WTC11 (cell line): ENCODE results near the gene FOXP1. TPM values are rescaled to one million over a fixed set of nuclear protein-coding genes. Genes with fewer than 3 reads are reported as not detected.
A peak's percentile ranks its signal among the peaks of the same experiment; 100 is the strongest.

ENCODE experiments used
- ATAC-seq: fragments of 200-7000 bp; cut with Tn5 transposase; 2 replicates; pipeline ENCODE4 v1.10.0; 2021; ENCODE audit warnings: mild to moderate bottlenecking, moderate library complexity
- CTCF ChIA-PET: fragments of 300-600 bp; sonication (Branson Sonifier 250); formaldehyde crosslinking; loops from one replicate; lab custom pipeline; 2021; ENCODE audit warnings: antibody characterized with exemption; lab: Charles Lee
- POLR2A ChIA-PET: fragments of 350-600 bp; sonication (Branson Sonifier 250); formaldehyde crosslinking; loops from one replicate; lab custom pipeline; 2021; ENCODE audit warnings: antibody characterized with exemption; lab: Charles Lee
- DNase-seq: peaks from one replicate; pipeline ENCODE4 v3.0.0; 2021; ENCODE audit warnings: low spot score
- H3K27ac Mint-ChIP-seq: 2 replicates; pipeline ENCODE4 v1.8.0; 2021; ENCODE audit warnings: mixed read lengths
- H3K27me3 Mint-ChIP-seq: 2 replicates; pipeline ENCODE4 v1.8.0; 2021; ENCODE audit warnings: low read depth, mild to moderate bottlenecking, moderate library complexity, mixed read lengths
- H3K36me3 Mint-ChIP-seq: 2 replicates; pipeline ENCODE4 v1.8.0; 2021; ENCODE audit warnings: mixed read lengths
- H3K4me1 Mint-ChIP-seq: 2 replicates; pipeline ENCODE4 v1.8.0; 2022; ENCODE audit warnings: mixed read lengths
- H3K4me3 Mint-ChIP-seq: 2 replicates; pipeline ENCODE4 v1.8.0; 2021; ENCODE audit warnings: mild to moderate bottlenecking, moderate library complexity, mixed read lengths
- H3K9me3 Mint-ChIP-seq: 2 replicates; pipeline ENCODE4 v1.8.0; 2021; ENCODE audit warnings: mixed read lengths
- AR ChIP-seq: fragments of 250-450 bp; sonication (Bioruptor Pico); IDR thresholded peaks from 2 replicates; pipeline ENCODE4 v1.9.0; 2021; ENCODE audit warnings: mild to moderate bottlenecking
- ATF3 ChIP-seq: sonication (generic); formaldehyde crosslinking; conservative IDR thresholded peaks from 2 replicates; pipeline ENCODE4 v1.8.1; 2022; ENCODE audit warnings: mild to moderate bottlenecking, missing genetic modification reagents
- CREM ChIP-seq: sonication (generic); formaldehyde crosslinking; IDR thresholded peaks from 2 replicates; pipeline ENCODE4 v1.8.1; 2022; ENCODE audit warnings: mild to moderate bottlenecking, missing genetic modification reagents, moderate library complexity
- E2F1 ChIP-seq: sonication (generic); formaldehyde crosslinking; IDR thresholded peaks from 2 replicates; pipeline ENCODE4 v1.8.0; 2022; ENCODE audit warnings: mild to moderate bottlenecking, missing genetic modification reagents
- ERG ChIP-seq: fragments of 250-450 bp; sonication (Bioruptor Pico); IDR thresholded peaks from 2 replicates; pipeline ENCODE4 v1.8.0; 2021; ENCODE audit warnings: mild to moderate bottlenecking
- ETV6 ChIP-seq: sonication (generic); formaldehyde crosslinking; IDR thresholded peaks from 2 replicates; pipeline ENCODE4 v1.8.1; 2022; ENCODE audit warnings: mild to moderate bottlenecking, missing genetic modification reagents
- FOXJ3 ChIP-seq: sonication (generic); formaldehyde crosslinking; IDR thresholded peaks from 2 replicates; pipeline ENCODE4 v1.9.0; 2021; ENCODE audit warnings: missing genetic modification reagents, mild to moderate bottlenecking, borderline replicate concordance
- FOXK1 ChIP-seq: sonication (generic); formaldehyde crosslinking; IDR thresholded peaks from 2 replicates; pipeline ENCODE4 v1.8.0; 2022; ENCODE audit warnings: mild to moderate bottlenecking, moderate library complexity, missing genetic modification reagents
- HMGA2 ChIP-seq: fragments of 250-450 bp; sonication (Bioruptor Pico); IDR thresholded peaks from 2 replicates; pipeline ENCODE4 v1.4.0; 2021; ENCODE audit warnings: mild to moderate bottlenecking, moderate library complexity
- SMAD3 ChIP-seq: sonication (generic); formaldehyde crosslinking; IDR thresholded peaks from 2 replicates; pipeline ENCODE4 v1.8.0; 2022; ENCODE audit warnings: missing genetic modification reagents, mild to moderate bottlenecking, borderline replicate concordance
- SMAD4 ChIP-seq: sonication (generic); formaldehyde crosslinking; IDR thresholded peaks from 2 replicates; pipeline ENCODE4 v1.8.0; 2022; ENCODE audit warnings: mild to moderate bottlenecking, missing genetic modification reagents
- TEAD1 ChIP-seq: sonication (generic); formaldehyde crosslinking; IDR thresholded peaks from 2 replicates; pipeline ENCODE4 v1.8.0; 2022; ENCODE audit warnings: mild to moderate bottlenecking, missing genetic modification reagents
- TEAD4 ChIP-seq: sonication (generic); formaldehyde crosslinking; IDR thresholded peaks from 2 replicates; pipeline ENCODE4 v1.8.0; 2022; ENCODE audit warnings: mild to moderate bottlenecking, missing genetic modification reagents
- USF1 ChIP-seq: sonication (generic); formaldehyde crosslinking; IDR thresholded peaks from 2 replicates; pipeline ENCODE4 v1.8.0; 2022; ENCODE audit warnings: mild to moderate bottlenecking, missing genetic modification reagents
- ZBTB21 ChIP-seq: sonication (generic); formaldehyde crosslinking; IDR thresholded peaks from 2 replicates; pipeline ENCODE4 v1.8.1; 2023; ENCODE audit warnings: mild to moderate bottlenecking, missing genetic modification reagents, borderline replicate concordance
- ZNF396 ChIP-seq: fragments of 250-450 bp; sonication (Bioruptor Pico); IDR thresholded peaks from 2 replicates; pipeline ENCODE4 v1.8.0; 2021; ENCODE audit warnings: mild to moderate bottlenecking, moderate library complexity, borderline replicate concordance
- ZNF532 ChIP-seq: fragments of 250-450 bp; sonication (Bioruptor Pico); IDR thresholded peaks from 2 replicates; pipeline ENCODE4 v1.9.0; 2021; ENCODE audit warnings: mild to moderate bottlenecking, borderline replicate concordance
- total RNA-seq: library from RNA; stranded (reverse); gene quantifications from 3 replicates; pipeline ENCODE4 v1.2.3, GENCODE V29; 2021

Gene FOXP1
- total RNA-seq, 1 experiment from 2014 or later: 25.8 TPM

GRCh38 chr3:71465371-71466036 is 118.0 kb downstream of the FOXP1 start:
- no peaks in the 10 kb centered on the region for H3K36me3 Mint-ChIP-seq
- H3K9me3 Mint-ChIP-seq: no peaks in the 10 kb centered on the region
- ChIA-PET POLR2A (no interaction called here), CTCF (no interaction called here)
- ATAC-seq (no peak), DNase-seq (no peak)
- H3K27me3 Mint-ChIP-seq: no peaks in the 10 kb centered on the region
- no peak for TF ChIP-seq ZNF396
- H3K4me3 Mint-ChIP-seq: no peak overlapping the region
- peaks cover 42% of the 10 kb centered on the region for H3K4me1 Mint-ChIP-seq
- peak overlapping the region; percentile 29; the same call in 1 of the 2 replicates for H3K27ac Mint-ChIP-seq

GRCh38 chr3:71464613-71465012 is 118.9 kb downstream of the FOXP1 start:
- Mint-ChIP-seq H3K27me3 (no peaks in the 10 kb centered on the region), H3K9me3 (no peaks in the 10 kb centered on the region), H3K27ac (no peak overlapping the region), H3K4me1 (peaks cover 41% of the 10 kb centered on the region), H3K36me3 (no peaks in the 10 kb centered on the region), H3K4me3 (no peak overlapping the region)
- ChIA-PET CTCF (no interaction called here), POLR2A (no interaction called here)
- DNase-seq (no peak), ATAC-seq (no peak)
- TF ChIP-seq AR (CRISPR knock-in tag): no peak
- TF ChIP-seq ZNF532: no peak
- no peak for TF ChIP-seq ZBTB21 (CRISPR knock-in tag)
- TF ChIP-seq ERG (CRISPR knock-in tag): no peak
- TF ChIP-seq ATF3 (CRISPR knock-in tag): no peak
- no peak for TF ChIP-seq USF1 (CRISPR knock-in tag)

GRCh38 chr3:71463617-71464016 is 119.9 kb downstream of the FOXP1 start:
- H3K4me1 Mint-ChIP-seq: peaks cover 31% of the 10 kb centered on the region
- H3K27ac Mint-ChIP-seq: no peak overlapping the region
- no peak for DNase-seq
- no peak overlapping the region for H3K4me3 Mint-ChIP-seq
- ChIA-PET CTCF (no interaction called here), POLR2A (no interaction called here)
- H3K36me3 Mint-ChIP-seq: no peaks in the 10 kb centered on the region
- no peaks in the 10 kb centered on the region for H3K27me3 Mint-ChIP-seq
- H3K9me3 Mint-ChIP-seq: no peaks in the 10 kb centered on the region
- no peak for ATAC-seq
- no peak for TF ChIP-seq E2F1 (CRISPR knock-in tag)
- no peak for TF ChIP-seq FOXJ3 (CRISPR knock-in tag)
- no peak for TF ChIP-seq TEAD1 (CRISPR knock-in tag)
- TF ChIP-seq TEAD4 (CRISPR knock-in tag): no peak
- TF ChIP-seq SMAD4 (CRISPR knock-in tag): no peak
- TF ChIP-seq USF1 (CRISPR knock-in tag): no peak
- TF ChIP-seq AR (CRISPR knock-in tag): no peak
- TF ChIP-seq SMAD3 (CRISPR knock-in tag): no peak
- TF ChIP-seq HMGA2 (CRISPR knock-in tag): no peak
- TF ChIP-seq FOXK1 (CRISPR knock-in tag): no peak
- no peak for TF ChIP-seq CREM
- TF ChIP-seq ETV6: no peak
